ENCODE data around the gene PRDM16. TPM values are rescaled to one million over a fixed set of nuclear protein-coding genes. Genes with fewer than 3 reads are reported as not detected.

The PRDM16 gene
- total RNA-seq, 1 donor from 2014 or later: 0.79 TPM

GRCh38 chr1:3264456-3264855 lies 195.5 kb downstream of the PRDM16 start:
- no peak for TF ChIP-seq CTCF (IDR thresholded peaks at IDR 0.05; ENCODE audit: insufficient read depth, low read length, severe bottlenecking)
- no peaks in the 10 kb centered on the region for H3K36me3 ChIP-seq (ENCODE audit: control insufficient read depth, insufficient read depth, low read length)
- DNase-seq (ENCODE audit: low read depth) (no peak), FAIRE-seq (no peak)
- H3K27me3 ChIP-seq (ENCODE audit: control insufficient read depth, insufficient read depth, low read length): no peaks in the 10 kb centered on the region
- no peak overlapping the region for H3K4me3 ChIP-seq (ENCODE audit: low read depth, low read length)

DNA sequence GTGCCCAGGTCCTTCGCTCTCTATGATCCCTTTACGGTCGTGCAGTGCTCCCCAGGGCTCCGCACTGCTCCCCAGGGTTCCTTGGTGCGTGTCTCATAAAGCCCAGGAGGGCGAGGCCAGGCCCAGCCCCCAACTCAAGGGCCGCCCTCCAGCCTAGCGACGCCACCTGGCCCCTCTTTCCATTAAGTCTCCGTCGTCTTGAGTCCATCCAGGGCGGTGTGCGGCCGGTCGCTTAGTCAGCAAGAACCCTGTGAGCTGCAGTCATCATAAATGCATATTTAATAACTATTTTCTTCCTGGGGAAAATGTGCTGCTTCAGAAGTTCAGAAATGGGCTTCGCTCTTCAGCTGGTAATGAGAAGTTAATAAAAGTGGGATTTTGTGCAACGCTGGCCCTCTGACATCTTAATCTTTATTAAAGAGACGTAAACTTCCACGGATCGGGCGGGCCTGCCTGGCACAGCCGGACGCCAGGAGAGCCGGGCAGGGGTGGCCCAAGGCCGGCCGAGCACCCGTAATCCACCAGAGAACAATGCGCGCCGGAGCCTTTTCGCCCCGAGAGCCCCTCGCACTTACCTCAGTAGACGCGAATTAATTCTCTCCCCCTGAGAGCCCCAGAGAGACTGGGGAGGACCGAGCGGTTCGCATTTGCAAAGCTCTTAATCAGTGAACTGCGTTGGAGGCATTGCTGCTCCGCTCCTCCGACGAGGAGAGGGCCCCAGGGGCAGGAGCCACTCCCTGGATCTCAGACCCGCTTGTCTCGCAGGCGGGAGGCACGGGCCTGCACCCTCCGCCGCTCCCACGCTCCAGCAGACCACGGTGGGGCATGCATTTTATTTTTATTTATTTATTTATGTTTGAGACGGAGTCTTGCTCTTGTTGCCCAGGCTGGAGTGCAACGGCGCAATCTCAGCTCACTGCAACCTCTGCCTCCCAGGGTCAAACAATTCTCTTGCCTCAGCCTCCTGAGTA lies 197.1 kb downstream of the PRDM16 start:
- TF ChIP-seq CTCF (IDR thresholded peaks at IDR 0.05; ENCODE audit: insufficient read depth, low read length, severe bottlenecking): no peak

GRCh38 chr1:3266870-3267549 lies 198.0 kb downstream of the PRDM16 start:
- Histone ChIP-seq H3K4me3 (ENCODE audit: low read depth, low read length) (no peak overlapping the region), H3K36me3 (ENCODE audit: control insufficient read depth, insufficient read depth, low read length) (no peaks in the 10 kb centered on the region), H3K27me3 (ENCODE audit: control insufficient read depth, insufficient read depth, low read length) (no peaks in the 10 kb centered on the region)
- no peak for DNase-seq (ENCODE audit: low read depth)
- no peak for TF ChIP-seq CTCF (IDR thresholded peaks at IDR 0.05; ENCODE audit: insufficient read depth, low read length, severe bottlenecking)
- FAIRE-seq: no peak

More for the DNA sequence above, 197.1 kb downstream of the PRDM16 start:
- DNase-seq (ENCODE audit: low read depth) (no peak), FAIRE-seq (no peak)
- Histone ChIP-seq H3K27me3 (ENCODE audit: control insufficient read depth, insufficient read depth, low read length) (no peaks in the 10 kb centered on the region), H3K4me3 (ENCODE audit: low read depth, low read length) (no peak overlapping the region), H3K36me3 (ENCODE audit: control insufficient read depth, insufficient read depth, low read length) (no peaks in the 10 kb centered on the region)

DNA sequence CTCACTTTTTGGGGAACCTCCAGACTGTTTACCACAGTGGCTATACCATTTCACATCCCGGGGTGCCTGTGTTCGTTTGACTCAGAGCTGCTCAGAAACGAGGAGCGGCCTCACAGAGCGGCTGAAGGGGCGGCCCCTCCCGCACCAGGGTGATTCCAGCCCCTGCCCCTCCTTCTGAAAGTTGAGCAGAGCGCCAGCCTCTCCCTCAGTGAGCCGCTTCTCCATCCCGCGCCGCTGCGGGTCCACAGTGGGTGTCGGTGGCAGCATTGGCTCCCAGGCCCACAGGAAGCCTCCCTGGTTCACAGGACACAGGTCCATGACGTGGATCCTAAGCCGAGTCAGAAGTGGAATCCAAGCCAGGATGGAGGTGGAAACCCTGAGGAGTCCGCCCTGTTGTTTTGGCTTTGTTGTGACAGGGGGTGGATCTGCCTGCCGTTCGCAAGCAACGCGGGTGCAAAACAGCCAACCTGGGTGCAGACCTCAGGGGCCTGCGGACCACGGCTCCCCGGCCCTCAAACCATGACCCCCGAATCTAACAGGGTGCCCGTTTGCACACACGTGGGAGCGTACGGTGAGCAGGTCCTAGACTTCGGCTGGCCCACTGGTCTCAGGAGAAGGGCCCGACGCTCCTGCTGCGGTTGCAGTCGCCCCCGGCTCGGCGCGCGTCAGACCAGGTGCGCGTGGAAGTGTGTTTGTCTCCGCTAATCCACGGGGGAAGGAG lies 198.7 kb downstream of the PRDM16 start:
- DNase-seq (ENCODE audit: low read depth): no peak
- no peak for TF ChIP-seq CTCF (IDR thresholded peaks at IDR 0.05; ENCODE audit: insufficient read depth, low read length, severe bottlenecking)
- no peak for FAIRE-seq
- Histone ChIP-seq H3K36me3 (ENCODE audit: control insufficient read depth, insufficient read depth, low read length) (no peaks in the 10 kb centered on the region), H3K27me3 (ENCODE audit: control insufficient read depth, insufficient read depth, low read length) (no peaks in the 10 kb centered on the region), H3K4me3 (ENCODE audit: low read depth, low read length) (no peak overlapping the region)

DNA sequence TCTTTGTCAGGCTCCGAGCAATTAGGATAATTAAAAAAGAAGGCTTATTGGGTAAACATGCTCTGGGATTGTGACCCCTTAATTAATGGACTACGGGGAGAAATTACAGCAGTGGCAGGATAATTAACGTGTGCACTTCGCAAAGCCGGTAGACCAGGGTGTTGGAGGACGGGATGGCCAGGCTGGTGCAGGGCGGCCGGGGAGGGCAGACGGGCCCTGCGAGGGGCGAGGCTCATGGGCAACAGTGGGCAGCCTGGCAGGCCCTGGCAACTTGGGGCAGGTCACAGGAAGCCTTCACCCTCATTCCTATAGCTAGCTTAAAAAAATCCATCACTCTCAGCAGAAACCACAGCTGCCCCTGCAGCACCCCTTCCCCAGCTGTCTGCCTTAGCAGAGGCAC lies 199.3 kb downstream of the PRDM16 start:
- H3K4me3 ChIP-seq (ENCODE audit: low read depth, low read length): no peak overlapping the region
- no peak for DNase-seq (ENCODE audit: low read depth)
- TF ChIP-seq CTCF (IDR thresholded peaks at IDR 0.05; ENCODE audit: insufficient read depth, low read length, severe bottlenecking): no peak
- no peaks in the 10 kb centered on the region for H3K27me3 ChIP-seq (ENCODE audit: control insufficient read depth, insufficient read depth, low read length)
- H3K36me3 ChIP-seq (ENCODE audit: control insufficient read depth, insufficient read depth, low read length): no peaks in the 10 kb centered on the region
- FAIRE-seq: no peak

All from bronchial epithelial cell (primary cell).